Measurements from ENCODE around the gene PHLDA1.

The PHLDA1 gene

DNA sequence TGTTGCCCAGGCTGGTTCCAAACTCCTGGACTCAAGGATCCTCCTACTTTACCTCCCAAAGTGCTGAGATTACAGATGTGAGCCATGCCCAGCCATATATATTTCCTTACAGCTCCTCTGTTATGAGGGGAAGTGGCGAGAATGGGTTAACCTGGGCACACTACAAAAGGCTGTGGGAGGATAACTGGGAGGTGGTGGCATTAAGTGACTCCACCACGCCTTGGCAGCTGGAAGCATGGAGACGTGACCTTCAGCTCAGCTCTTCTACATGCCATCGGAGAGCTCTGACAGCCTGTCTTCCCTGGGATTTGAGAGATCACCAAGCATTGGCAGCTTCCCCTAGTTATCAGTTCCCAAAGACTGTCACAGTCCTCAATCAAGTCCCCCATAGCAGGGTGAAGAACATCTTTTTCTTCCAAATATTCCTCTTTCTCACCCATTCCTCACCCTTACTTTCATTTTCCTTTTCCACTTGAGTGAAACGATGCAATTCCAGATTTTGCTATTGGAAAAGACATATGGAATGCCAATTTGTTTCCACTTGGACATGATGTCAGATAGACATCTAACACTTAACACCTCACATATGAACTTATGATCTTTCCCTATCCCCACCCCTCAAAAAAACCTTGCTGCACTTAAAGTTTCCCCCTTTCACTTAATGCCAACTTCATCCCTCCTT, 48.5 kb downstream of the PHLDA1 start:
- H3K4me3 ChIP-seq (ENCODE audit: control insufficient read depth, low read depth, low read length), result peak overlapping the region; percentile 23
- no peak for DNase-seq (ENCODE audit: low read depth)
- TF ChIP-seq, protein P1, sequence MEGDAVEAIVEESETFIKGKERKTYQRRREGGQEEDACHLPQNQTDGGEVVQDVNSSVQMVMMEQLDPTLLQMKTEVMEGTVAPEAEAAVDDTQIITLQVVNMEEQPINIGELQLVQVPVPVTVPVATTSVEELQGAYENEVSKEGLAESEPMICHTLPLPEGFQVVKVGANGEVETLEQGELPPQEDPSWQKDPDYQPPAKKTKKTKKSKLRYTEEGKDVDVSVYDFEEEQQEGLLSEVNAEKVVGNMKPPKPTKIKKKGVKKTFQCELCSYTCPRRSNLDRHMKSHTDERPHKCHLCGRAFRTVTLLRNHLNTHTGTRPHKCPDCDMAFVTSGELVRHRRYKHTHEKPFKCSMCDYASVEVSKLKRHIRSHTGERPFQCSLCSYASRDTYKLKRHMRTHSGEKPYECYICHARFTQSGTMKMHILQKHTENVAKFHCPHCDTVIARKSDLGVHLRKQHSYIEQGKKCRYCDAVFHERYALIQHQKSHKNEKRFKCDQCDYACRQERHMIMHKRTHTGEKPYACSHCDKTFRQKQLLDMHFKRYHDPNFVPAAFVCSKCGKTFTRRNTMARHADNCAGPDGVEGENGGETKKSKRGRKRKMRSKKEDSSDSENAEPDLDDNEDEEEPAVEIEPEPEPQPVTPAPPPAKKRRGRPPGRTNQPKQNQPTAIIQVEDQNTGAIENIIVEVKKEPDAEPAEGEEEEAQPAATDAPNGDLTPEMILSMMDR (IDR thresholded peaks at IDR 0.05; ENCODE audit: control insufficient read depth, insufficient read depth, low read depth, low read length, missing control alignments), result no peak

DNA sequence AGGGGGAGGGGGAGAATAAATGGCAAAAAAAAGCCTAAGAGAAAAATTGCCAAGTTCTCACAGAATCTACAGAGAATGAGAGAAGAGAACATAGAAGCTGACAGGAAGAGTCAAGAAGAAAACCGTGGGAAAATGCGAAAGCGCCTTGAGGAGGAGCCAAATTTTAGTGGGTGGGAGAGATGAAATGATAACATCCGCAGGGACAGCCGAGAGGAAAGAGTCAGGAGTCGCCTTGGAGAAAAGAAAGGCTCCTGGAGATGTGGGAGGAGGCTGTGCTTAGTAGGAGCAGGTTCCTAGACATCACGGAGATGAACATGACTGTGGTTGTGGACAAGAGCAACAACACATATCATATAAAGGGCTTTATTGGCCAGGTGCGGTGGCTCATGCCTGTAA, 49.4 kb downstream of the PHLDA1 start:
- TF ChIP-seq, protein P1 (IDR thresholded peaks at IDR 0.05; ENCODE audit: control insufficient read depth, insufficient read depth, low read depth, low read length, missing control alignments), result no peak
- DNase-seq (ENCODE audit: low read depth), result no peak
- no peak overlapping the region for H3K4me3 ChIP-seq (ENCODE audit: control insufficient read depth, low read depth, low read length)

DNA sequence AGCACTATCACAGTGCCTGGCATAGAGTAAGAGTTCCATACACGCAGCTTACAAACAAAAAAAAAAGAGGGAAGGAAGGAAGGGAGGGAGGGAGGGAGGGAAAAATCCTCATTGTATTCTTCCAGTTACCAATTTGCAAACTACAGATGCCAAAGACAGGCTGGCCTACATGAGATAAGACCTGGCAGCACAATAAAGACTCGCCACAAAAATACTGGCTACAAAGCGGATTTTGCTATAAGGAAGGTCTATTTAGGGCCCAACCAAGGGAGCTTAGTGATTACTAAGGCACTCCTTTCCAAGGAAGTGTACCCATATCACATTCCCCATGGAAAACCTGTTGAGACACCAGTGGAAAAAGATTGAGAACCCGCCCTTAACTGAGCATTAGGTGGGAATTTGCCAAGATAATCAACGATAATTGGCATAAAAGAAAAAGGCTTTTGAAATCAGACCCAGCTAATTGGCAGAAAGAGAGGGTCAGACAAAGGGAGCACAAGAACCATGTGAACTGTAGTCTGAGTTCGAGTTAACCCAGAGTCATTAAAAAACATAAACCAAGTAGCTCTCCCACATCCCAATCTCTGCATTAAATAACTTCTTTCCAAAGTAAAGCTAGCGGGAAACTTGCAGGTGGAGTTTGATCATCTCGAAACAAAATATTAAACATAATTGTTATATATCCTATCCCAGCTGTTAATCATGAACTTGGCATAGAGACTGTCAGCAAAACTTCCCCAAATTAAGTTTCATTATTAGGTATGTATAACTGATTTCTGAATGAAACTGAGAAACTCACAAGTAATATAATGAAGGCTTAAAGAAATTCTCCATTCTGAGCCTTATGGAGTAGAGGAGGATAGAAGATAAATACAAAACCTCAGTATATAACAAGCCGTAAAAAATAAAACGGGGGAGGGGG, 50.1 kb downstream of the PHLDA1 start:
- H3K4me3 ChIP-seq (ENCODE audit: control insufficient read depth, low read depth, low read length), result no peak overlapping the region
- TF ChIP-seq, protein P1 (IDR thresholded peaks at IDR 0.05; ENCODE audit: control insufficient read depth, insufficient read depth, low read depth, low read length, missing control alignments), result no peak
- no peak for DNase-seq (ENCODE audit: low read depth)

DNA sequence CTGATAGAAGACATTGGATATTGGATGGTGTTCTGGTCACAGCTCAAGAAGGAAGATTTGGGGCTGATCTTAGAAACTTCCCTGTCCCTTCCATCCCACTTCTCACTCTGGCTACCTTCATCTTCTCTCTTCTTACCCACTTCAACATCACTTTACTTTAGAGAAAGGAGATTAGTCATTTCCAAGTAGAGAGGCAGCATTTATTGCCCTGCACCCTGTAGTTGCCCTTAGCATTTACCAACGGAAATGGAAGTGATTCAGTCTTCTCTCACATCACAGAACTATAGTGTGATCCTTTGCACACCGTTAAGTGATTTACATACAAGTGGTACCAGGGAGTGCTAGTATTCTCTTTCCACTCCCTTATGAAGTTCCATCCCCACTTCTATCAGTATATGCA, 52.4 kb downstream of the PHLDA1 start:
- DNase-seq (ENCODE audit: low read depth), result no peak
- H3K4me3 ChIP-seq (ENCODE audit: control insufficient read depth, low read depth, low read length), result no peak overlapping the region
- TF ChIP-seq, protein P1 (IDR thresholded peaks at IDR 0.05; ENCODE audit: control insufficient read depth, insufficient read depth, low read depth, low read length, missing control alignments), result no peak

DNA sequence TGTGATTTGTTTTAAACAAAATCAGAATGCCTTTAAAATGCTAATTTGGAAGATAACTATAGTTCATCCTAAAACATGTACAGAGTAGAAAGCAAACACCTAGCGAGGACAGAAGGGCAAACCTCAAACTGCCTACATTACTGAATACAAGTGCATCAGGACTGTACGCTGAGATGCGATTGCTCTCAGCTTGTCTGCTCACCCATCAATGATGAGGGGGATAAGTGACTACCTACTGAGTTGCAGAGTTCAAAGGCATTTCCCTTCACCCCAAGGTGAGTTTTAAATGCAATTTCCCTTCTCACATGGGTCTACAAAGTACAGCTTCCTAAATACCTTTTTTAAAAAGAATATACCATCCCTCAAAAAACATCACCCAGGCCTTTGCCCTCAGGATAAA, 52.9 kb downstream of the PHLDA1 start:
- DNase-seq (ENCODE audit: low read depth), result no peak
- H3K4me3 ChIP-seq (ENCODE audit: control insufficient read depth, low read depth, low read length), result no peak overlapping the region
- TF ChIP-seq, protein P1 (IDR thresholded peaks at IDR 0.05; ENCODE audit: control insufficient read depth, insufficient read depth, low read depth, low read length, missing control alignments), result no peak

DNA sequence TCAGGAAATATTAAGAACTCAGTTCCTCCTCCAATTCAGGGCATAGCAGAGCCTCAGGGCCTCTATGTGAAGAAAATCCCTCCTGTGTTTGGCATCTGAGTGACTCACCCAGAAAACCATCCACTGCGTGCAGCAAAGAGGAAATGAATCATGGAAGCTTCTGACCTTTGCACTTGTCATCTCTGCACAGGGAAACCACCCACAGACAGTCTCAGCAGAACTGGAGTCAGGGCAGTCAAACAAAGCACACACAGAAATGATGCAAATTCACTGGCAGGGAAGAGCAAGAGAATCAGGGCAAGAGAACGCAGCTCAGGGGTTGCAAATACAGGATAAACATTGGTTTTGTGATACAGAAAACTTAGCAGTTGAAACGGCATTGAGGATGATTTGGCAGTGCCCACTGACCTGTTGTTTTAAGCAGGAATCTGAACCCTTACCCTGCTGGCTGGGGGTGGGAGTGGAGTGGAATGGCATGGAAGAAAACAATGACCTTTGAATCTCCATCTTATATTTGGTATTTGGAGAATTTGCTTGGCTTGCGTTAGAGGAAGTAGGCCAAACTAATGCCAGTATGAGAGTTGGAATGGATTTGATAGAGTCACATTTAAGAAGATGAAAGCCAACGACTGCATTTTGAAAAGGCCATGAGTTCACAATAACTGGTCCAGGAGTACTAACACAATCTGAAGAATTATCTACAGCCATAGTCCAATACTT, 53.5 kb downstream of the PHLDA1 start:
- H3K4me3 ChIP-seq (ENCODE audit: control insufficient read depth, low read depth, low read length), result no peak overlapping the region
- TF ChIP-seq, protein P1 (IDR thresholded peaks at IDR 0.05; ENCODE audit: control insufficient read depth, insufficient read depth, low read depth, low read length, missing control alignments), result no peak
- peak; percentile 99 for DNase-seq (ENCODE audit: low read depth)
